Lung microvascular endothelial cell (primary cell): ENCODE results near the gene RELN. TPM values are rescaled to one million over a fixed set of nuclear protein-coding genes. Genes with fewer than 3 reads are reported as not detected.
A peak's percentile ranks its signal among the peaks of the same experiment; 100 is the strongest.
"Not testable (repeated sequence)": the region's sequence is repeated elsewhere in the genome, so short reads cannot be mapped to it uniquely, and the experiment has no call there.

Experiments
- DNase-seq, 2 donors: peaks; one replicate each; pipeline versions ENCODE4 v3.0.0 to v3.0.0-alpha.2; 2010; ENCODE audit warnings: low read depth in 2 of 2
- total RNA-seq: library from RNA; depleted of rRNA; stranded (reverse); fragments of >200 nt; gene quantifications from 2 replicates; pipeline ENCODE4 v1.2.1, GENCODE V29; 2014

The RELN gene
- total RNA-seq, 1 donor from 2014 or later, result 1,451 TPM

DNA sequence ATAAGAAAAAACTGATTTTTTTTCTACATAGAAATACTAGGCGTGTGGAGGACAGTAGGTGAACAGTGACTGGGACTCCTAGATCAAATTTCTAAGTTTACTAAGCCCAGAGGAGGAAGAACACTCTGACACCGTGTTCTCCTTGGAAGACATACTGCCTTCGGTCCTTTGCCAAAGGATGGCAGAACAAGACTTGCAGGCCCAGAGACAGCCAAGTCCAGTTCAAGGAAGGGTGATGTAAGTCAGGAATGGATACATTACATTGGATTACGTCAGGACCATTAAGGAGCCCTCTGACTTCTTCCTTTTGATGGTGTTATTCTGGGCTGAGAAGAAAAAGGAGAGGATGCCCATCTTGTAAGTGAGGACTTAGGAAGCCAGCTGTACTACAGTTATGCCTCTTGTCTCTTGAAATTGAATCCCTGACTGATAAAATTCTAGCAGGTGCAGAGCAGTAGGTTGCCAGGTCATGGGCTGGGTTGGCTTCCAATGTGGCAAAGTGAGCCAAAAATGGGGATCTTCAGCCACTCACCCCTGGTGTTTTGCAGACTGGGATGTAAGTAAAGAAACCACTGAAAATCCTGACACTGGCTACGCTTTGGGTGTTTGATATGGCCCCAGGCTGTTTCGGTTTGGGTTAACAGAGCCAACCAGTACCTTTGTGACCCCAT lies 45.1 kb downstream of the RELN start:
- DNase-seq, result no peak

DNA sequence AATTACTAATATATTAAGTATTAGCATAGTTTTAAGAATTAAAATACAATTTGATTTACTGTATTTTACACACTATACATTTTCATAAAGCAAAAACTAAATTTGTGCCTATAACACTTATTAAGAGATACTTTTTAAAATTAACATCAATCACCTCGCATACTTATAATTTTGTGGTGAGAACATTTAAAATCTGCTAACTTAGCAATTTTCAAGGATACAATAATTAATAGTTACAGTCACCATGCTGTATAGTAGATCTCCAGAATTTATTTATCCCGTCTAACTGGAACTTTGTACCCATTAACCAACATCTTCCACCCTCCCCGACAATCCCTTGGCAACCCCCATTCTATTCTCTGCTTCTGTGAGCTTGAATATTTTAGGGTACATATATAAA lies 47.5 kb downstream of the RELN start:
- no peak for DNase-seq

GRCh38 chr7:103940382-103941268 lies 48.8 kb downstream of the RELN start:
- peak; percentile 46 to 49 for DNase-seq

DNA sequence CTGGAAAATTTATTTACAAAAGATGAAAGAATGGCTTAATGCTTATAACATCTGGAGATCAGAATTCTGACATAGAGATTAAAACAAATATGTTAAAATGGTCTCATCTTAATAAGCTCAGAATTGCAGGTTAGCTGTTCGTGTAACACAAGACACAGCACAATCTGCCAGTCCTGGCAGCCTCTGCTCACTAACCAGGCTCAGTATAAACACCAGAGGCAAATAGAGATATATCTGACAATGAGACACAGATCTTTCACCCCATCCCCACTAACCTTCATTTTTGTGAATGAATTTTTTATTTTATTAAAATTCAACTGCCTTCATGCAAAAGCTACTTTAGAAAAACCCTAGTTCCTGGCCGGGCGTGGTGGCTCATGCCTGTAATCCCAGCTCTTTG lies 51.8 kb downstream of the RELN start:
- no peak for DNase-seq

DNA sequence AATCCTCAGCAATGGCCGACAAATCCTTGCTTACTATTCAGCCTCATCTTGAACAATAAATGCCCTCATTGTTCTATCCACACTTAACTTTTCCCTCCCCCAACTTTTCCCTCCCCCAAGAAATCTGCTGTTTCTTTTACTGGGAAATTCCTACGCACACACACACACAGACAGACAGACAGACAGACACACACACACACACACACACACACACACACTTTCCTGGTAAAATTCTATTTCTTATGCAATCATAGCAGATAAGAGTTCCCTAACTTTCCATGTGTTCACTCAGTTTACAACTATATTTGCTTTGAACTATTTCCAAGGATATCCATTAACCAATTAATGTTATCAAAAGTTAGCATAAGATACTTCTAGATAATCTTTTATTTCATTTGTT lies 52.9 kb downstream of the RELN start:
- no peak for DNase-seq

DNA sequence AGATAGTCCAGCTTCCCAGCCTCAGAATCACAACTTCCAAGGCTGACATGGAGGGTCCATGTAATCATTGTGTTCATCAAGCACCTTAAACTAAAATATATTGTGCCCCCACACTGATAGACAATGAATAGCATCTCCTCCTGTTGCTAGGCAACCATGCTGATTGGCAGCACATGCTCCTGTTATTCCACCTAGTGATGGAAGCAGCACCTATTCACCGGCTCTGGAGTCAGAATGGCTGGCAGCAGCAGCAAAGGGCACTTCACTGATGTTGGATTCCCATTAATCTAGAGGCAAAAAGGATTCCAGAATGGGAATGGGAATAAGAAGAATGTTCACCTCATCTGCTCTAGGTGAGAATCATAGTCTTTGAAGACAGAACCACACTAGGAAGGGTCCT lies 55.0 kb downstream of the RELN start:
- peak in 1 of 2 donors; percentile 33 for DNase-seq

DNA sequence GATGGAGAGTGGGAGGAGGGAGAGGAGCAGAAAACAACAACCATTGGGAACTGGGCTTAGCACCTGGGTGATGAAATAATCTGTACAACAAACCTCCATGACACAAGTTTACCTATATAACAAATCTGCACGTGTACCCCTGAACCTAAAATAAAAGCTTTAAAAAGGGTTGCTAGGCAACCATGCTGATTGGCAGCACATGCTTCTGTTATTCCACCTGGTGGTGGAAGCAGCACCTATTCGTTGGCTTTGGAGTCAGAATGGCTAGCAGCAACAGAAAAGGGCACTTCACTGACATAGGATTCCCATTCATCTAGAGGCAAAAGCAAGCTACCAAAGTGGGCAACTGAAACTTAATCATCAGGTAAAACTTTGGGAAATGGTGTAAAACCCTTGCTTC lies 57.1 kb downstream of the RELN start:
- DNase-seq, result no peak

- DNase-seq, result no peak
Observed at GRCh38 chr7:103929901-103930311, 59.6 kb downstream of the RELN start.

DNA sequence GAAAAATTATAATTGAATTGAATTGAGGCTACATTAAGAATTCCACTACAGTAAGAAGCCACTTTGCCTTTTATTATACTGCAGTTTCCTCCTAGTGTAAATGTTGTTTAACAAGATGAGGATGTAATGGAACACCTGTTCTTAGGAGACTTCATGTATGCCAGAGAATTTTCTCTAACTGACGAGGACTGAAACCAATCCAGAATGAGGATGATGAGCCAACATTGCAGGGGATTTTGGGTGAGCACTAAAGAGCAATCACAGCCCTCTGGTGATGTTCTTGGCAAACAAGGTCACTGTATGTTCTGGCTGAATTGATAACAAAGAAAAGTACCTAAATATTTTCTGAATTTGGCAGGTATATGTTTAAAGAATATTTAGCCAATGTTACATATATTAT lies 60.9 kb downstream of the RELN start:
- no peak for DNase-seq

DNA sequence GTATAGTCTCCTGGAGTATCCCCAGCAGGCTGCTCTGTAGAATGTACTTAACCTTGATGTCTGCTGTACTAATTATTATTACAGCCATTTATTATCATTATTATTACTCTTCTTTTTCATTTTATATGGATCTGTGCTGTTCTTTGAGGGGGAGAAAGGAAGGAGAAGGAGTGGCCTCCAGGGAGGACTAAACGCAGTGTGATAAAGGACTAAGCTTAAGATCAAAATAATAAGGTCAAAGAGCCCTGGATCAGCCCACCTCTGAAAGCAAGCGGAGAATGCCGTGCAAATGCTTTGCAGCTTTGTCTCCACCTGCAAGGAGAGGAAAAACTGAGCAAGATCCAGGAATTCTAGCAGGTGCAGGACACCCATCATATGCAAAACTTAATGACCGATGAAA lies 65.3 kb downstream of the RELN start:
- no peak for DNase-seq

DNA sequence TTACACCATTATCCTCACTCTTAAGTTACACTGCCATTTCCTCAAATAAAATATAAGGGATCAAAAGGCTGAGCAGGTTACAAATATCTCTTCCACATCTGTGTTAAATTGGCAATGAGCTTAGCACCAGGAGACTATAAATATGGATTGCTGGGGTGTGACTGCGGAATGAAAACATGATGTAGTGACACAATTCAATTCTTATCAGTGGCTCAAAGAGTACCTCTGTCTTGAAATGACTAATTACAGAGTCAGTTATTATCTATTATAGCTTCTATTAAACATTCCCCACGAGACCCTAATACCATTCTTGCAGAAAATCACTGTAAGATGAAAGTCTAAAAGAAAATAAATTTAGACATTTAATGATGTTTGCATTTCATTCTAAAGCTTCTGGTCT lies 67.1 kb downstream of the RELN start:
- DNase-seq, result no peak

DNA sequence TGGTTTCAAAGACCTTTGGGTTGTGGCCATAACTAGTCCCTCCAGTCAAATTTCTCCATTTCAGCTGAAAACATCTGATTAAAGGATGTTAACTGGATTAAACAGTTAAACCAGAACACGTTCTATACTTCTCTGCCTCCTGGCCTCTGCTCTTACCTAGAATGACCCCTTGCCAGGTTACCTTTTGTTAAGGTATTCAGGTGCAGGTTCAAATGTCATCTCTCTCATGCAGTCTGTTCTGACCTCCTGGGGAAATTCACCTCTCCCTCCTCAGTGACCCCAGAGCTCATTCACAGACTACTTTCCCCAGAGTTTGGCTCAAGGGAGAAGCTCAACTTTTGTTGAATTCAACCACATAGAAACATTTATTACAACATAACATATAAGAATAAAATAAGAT lies 67.8 kb downstream of the RELN start:
- DNase-seq, result no peak

GRCh38 chr7:103919272-103919868 lies 70.1 kb downstream of the RELN start:
- DNase-seq, result no peak

DNA sequence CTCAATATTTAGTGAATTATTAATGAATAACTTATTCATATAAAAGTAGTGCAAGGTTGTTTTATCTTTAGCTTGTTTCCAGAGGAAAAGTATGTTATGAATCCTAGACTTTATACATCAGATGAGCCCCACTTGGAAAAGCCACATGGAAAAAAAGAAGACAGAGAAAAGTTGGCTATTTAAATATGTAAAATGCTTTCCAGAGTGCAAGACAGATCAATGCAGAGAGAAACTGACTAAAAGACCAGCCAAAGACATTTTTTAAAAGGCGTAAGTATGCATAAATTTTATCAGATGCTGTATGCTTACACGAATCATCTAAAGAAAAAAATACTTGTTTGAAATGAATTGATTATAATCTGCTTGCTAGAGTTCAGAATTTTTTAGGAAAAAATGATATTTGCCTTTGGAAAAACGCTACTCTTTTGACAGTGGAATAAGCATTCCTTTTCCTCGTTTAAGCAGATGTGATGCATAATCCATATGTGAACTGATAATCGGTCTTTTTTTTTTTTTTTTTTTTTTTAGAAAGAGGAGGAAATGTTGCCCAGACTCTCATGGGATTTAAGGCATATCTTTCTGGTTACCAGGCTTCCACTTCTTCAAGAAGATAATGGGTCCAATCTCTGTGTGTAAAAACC lies 70.7 kb downstream of the RELN start:
- DNase-seq, result no peak

DNA sequence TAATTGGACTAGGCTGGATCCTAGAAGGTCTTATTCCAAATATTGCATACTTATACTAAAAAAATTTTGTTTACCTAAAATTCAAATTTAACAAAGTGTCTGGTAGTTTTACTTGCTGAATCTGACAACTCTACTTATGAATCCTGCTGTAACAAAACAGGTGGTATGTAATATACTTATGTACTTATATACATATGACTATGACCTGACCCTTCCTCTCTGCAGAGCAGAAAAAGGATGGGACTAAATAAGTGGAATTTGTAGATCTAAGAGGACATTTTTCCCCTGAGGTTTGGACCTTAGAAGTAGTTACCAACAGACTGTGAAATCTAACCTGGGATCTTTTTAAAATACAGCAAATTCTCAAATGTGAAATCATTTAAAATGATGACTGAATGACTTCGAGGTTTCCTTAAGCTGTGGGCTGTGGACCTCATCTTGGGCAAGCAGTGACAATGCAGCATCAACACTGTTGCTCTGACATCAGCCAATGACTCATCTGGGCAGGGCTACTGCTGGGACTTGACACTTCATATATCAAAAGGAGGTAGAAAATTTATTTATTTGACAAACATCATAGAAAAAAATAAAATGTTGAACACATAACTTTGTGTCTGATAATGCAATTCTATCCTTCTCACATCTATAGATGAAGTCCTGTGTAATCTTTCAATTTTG lies 73.6 kb downstream of the RELN start:
- peak in 1 of 2 donors; percentile 34 for DNase-seq

- DNase-seq, result no peak
Observed at GRCh38 chr7:103914147-103914899, 75.1 kb downstream of the RELN start.

DNA sequence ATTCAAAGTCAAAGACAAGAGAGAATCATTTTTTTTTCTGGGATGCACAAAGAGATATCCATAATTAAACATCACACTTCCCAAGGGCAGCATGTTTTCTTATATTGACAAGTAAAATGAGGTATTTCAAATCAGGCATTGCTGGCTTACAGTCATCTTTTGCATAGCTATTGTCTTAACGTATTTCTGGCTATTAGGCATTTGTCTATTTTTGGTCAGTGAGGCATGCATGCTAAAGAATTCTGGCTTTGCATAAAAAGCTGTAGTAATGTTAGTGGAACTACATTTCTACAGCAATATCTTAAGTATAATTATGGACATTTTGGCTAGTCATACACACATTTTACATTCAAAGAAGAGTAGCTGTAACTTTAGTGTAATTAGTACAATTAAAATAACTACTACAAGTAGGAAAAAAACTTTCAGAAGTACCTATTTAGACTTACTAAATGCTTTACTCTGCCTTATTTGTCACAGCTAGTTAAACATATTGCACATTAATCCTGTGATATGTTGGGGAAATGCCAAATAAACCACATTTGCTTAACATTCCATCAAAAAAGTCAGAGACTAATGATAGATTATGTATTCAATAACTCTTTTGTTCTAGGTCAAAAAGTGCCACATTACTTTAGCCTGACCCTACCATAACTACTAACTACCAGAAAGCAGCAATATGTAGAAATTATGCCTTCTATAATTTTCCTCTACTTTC lies 76.4 kb downstream of the RELN start:
- DNase-seq, result no peak

- not testable (repeated sequence) for DNase-seq
Observed at GRCh38 chr7:103911015-103911414, 78.4 kb downstream of the RELN start.

DNA sequence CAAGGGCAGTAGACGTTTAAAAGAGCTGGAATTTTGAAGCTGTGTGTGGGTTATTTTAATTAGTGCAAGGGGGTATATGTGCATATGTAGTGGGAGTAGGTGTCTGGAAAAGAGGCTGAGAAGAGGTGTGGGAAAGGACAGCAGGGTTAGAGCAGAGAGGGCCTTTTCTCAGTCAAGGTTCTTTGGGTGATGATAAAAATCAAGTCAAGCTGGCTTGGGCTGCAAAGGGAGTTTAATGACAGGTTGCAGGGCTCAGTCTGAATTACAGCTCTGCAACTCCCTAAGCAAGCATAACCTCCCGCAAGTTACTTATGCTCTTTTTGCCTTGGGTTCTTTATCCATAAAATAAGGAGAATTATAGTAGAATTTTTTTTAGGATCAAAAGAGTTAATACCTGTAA lies 83.5 kb downstream of the RELN start:
- DNase-seq, result no peak

GRCh38 chr7:103902917-103903316 lies 86.5 kb downstream of the RELN start:
- DNase-seq, result no peak
